Psoas muscle (tissue), 8 donors: ENCODE results near the gene PSMD6. TPM values are rescaled to one million over a fixed set of nuclear protein-coding genes. Genes with fewer than 3 reads are reported as not detected.
A peak's percentile ranks its signal among the peaks of the same experiment; 100 is the strongest.

Experiments used
- ATAC-seq, 4 donors: fragments of 200-7000 bp; cut with Tn5 transposase; one replicate each; pipeline ENCODE4 v1.9.1; 2020; ENCODE audit warnings: moderate library complexity in 3 of 4, mild to moderate bottlenecking in 2 of 4
- DNase-seq, 2 donors: peaks; one replicate each; pipeline ENCODE4 v3.0.0-alpha.2; 2020
- H3K27ac ChIP-seq: fragments of 200-600 bp; one replicate; pipeline ENCODE4 v1.8.0; 2022
- H3K27me3 ChIP-seq, 3 donors: fragments of 200-600 bp in 1 of 3; one replicate each; pipeline versions ENCODE4 v1.6.1 to v1.8.0; 2013 to 2022; ENCODE audit warnings: low read length in 2 of 3, mild to moderate bottlenecking in 2 of 3, moderate library complexity in 1 of 3; ENCODE audit not compliant: insufficient read depth in 3 of 3
- H3K36me3 ChIP-seq, 2 donors: fragments of 200-600 bp in 1 of 2; one replicate each; pipeline versions ENCODE4 v1.6.1 to v1.8.0; 2013 to 2022; ENCODE audit warnings: low read depth in 1 of 2, mild to moderate bottlenecking in 1 of 2, moderate library complexity in 1 of 2; ENCODE audit not compliant: insufficient read depth in 1 of 2
- H3K4me1 ChIP-seq: fragments of 200-600 bp; one replicate; pipeline ENCODE4 v1.8.0; 2022
- H3K4me3 ChIP-seq: fragments of 200-600 bp; one replicate; pipeline ENCODE4 v1.8.0; 2022; ENCODE audit warnings: mild to moderate bottlenecking
- H3K9me3 ChIP-seq: fragments of 200-600 bp; one replicate; pipeline ENCODE4 v1.8.0; 2022
- WGBS, 3 donors: extraction: QIAGEN DNeasy Blood & Tissue Kit; methylation state at CpG; one replicate each; pipeline versions ENCODE4 v1.1.6 to v1.1.7; 2013; 5-methylcytosine and 5-hydroxymethylcytosine counted together
- intact Hi-C, 2 donors: fragments of 100-400 bp; cut with DNase I; formaldehyde crosslinking; loops; one replicate each; pipeline versions ENCODE4 v1.11.0 to v1.14.2; 2022
- polyA plus RNA-seq, 3 donors: library from polyadenylated mRNA; stranded (reverse); fragments of 200-250 nt; gene quantifications; one replicate each; pipeline ENCODE4 v1.2.3, GENCODE V29; 2013
- total RNA-seq, 4 donors: library from RNA; stranded (reverse); fragmentation: NEBNext Ultra II Directional in 2 of 4; extraction: Animal tissue kit (Norgen Biotek cat#: 25700) in 2 of 4; gene quantifications; one replicate each; pipeline versions ENCODE4 v1.2.1 to v1.2.4, GENCODE V29; 2021 to 2023
- TF ChIP-seq, protein P1 (sequence below): fragments of 200-600 bp; IDR thresholded peaks from one replicate; pipeline ENCODE4 v1.8.0; 2022; ENCODE audit warnings: antibody characterized with exemption
- donor health status: healthy with polysubstance abuse.
- donor health status: DM: no; HTN: no; CAD: no; lungs with moderate emphysema.
- donor health status: Bipolar disorder and iron deficiency.
- donor health status: healthy.
- donor health status: DM: yes; HTN: yes; CAD: no.
- donor health status: DM: no; HTN: no; CAD: no.
- donor health status: DM: no; HTN: no; CAD: no.
- donor health status: DM: yes; HTN: yes; CAD: no.

The PSMD6 gene
- total and polyA plus RNA-seq, 7 donors: 81.8 to 333 (median 145) TPM

DNA sequence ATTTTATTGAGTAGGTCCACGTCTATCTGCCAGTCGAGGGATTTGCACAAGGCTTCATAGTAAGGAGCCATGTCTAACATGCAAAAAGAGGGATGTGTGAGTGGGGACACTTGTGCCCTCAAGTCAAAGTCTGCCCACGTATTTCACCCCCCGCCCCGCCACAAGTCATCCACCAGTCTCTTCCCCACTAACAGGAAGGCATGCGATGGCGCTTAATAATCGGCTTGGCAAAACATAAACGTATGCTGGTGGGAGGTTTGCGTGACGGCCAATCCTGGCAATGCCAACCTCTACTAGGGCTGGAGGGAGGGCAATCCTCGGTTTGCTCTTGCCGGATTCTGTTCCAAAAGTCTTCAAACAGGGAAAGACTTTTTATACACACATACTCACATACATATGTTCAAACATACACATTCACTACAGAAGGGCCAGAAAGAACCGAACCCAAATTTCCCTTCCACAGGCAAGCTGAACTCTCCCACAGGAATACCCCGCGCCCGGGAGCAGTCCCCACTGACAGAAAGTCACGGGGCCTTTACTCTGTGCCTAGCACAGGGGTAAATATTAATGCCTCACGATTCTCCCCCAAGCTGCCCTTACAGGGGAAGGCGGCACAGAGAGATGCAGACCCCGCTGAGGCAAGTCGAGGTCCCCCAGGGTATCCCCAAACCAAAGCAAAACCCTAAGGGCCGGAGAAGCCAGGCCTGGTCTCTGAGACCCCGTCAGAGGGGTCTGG, 675 bp downstream of the PSMD6 start:
- Histone ChIP-seq H3K27ac (peak overlapping the region; percentile 89), H3K27me3 (no peaks in the 10 kb centered on the region), H3K9me3 (no peaks in the 10 kb centered on the region), H3K4me3 (peak overlapping the region; percentile 97), H3K4me1 (peaks cover 22% of the 10 kb centered on the region), H3K36me3 (peaks cover 8 to 46% of the 10 kb centered on the region in 2 donors)
- 14 to 15% (median 14%) methylated on average over 24 of the region's 24 CpGs for WGBS, 3 donors
- TF ChIP-seq, protein P1, sequence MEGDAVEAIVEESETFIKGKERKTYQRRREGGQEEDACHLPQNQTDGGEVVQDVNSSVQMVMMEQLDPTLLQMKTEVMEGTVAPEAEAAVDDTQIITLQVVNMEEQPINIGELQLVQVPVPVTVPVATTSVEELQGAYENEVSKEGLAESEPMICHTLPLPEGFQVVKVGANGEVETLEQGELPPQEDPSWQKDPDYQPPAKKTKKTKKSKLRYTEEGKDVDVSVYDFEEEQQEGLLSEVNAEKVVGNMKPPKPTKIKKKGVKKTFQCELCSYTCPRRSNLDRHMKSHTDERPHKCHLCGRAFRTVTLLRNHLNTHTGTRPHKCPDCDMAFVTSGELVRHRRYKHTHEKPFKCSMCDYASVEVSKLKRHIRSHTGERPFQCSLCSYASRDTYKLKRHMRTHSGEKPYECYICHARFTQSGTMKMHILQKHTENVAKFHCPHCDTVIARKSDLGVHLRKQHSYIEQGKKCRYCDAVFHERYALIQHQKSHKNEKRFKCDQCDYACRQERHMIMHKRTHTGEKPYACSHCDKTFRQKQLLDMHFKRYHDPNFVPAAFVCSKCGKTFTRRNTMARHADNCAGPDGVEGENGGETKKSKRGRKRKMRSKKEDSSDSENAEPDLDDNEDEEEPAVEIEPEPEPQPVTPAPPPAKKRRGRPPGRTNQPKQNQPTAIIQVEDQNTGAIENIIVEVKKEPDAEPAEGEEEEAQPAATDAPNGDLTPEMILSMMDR: no peak
- ATAC-seq (peak; percentile 26 to 59 (median 27)), DNase-seq (peak in 1 of 2 donors; percentile 57)
- intact Hi-C loops: no loop called here

DNA sequence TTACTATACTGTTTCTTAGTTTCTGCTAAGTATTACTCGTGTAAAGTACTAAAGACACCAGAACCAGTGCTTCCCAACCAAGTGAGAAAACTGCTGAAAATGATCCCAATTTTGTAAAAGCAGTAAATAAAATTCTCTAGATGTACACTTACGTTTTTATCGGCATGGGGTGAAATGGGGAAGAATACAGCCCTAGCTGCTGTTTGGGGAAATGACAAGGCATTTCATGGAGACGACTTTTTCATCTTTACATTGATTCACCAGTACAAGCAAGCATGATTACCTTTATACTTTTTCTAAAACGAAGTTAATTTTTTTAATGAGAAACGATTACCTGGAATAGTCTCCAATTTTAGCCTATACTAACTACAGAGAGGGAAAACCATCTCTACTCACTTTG, 1.4 kb downstream of the PSMD6 start:
- Histone ChIP-seq H3K4me1 (peaks cover 22% of the 10 kb centered on the region), H3K27ac (peak overlapping the region; percentile 89), H3K9me3 (no peaks in the 10 kb centered on the region), H3K36me3 (peaks cover 13 to 53% of the 10 kb centered on the region in 2 donors), H3K27me3 (no peaks in the 10 kb centered on the region), H3K4me3 (peak overlapping the region; percentile 97)
- DNase-seq (no peak), ATAC-seq (no peak)
- TF ChIP-seq, protein P1: no peak
- 82 to 84% (median 83%) methylated on average over 6 of the region's 6 CpGs for WGBS, 3 donors
- intact Hi-C loops: no loop called here

DNA sequence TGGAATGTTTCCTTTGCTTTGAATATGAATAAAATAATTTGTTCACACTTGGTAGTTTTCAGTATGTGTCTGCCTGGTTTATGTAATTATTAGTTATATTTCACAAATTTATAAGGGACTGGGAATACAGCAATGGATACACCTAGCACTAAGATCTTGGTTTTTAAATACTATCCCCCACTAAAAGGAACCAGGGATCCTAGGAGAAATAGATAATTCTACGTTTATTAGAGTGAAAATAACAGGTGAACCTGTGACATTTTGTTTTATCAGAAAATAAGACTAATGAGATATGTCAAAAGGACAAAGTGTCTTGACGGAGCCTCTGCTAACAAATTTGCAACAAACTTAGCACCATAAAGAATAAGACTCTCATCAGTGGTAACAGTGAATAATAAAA, 3.4 kb downstream of the PSMD6 start:
- DNase-seq (no peak), ATAC-seq (no peak)
- Histone ChIP-seq H3K4me3 (no peak overlapping the region), H3K4me1 (peaks cover 22% of the 10 kb centered on the region), H3K27ac (no peak overlapping the region), H3K36me3 (peaks cover 15 to 73% of the 10 kb centered on the region in 2 donors), H3K27me3 (no peaks in the 10 kb centered on the region), H3K9me3 (no peaks in the 10 kb centered on the region)
- 78 to 88% (median 78%) methylated on average over 2 of the region's 2 CpGs for WGBS, 3 donors
- intact Hi-C loops: no loop called here
- TF ChIP-seq, protein P1: no peak

DNA sequence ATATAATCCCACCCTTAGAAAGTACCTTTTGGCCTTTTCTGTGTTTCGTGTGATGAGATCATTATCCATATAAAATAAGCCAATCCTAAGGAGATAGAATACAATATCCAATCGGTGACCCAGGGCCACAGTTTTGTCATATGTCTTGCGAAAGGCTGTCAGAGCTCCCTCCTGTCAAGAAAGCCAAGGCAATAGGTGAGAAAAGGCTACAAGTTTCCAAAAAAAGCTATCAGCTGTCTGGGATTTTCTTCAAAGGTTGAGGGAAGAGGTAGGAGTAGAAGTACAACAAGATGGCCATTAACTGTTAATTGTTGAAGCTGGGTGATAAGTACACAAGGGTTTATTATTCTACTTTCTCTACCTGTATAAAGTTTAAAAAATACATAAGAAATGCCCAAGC, 4.0 kb downstream of the PSMD6 start:
- H3K9me3 ChIP-seq: no peaks in the 10 kb centered on the region
- TF ChIP-seq, protein P1: no peak
- no peak overlapping the region for H3K27ac ChIP-seq
- no peak for DNase-seq
- intact Hi-C loops: no loop called here
- no peak overlapping the region for H3K4me3 ChIP-seq
- H3K36me3 ChIP-seq: peaks cover 18 to 79% of the 10 kb centered on the region in 2 donors
- WGBS, 3 donors: 77 to 93% (median 87%) methylated on average over 3 of the region's 3 CpGs
- peaks cover 22% of the 10 kb centered on the region for H3K4me1 ChIP-seq
- H3K27me3 ChIP-seq: no peaks in the 10 kb centered on the region
- no peak for ATAC-seq
